Activated CD8-positive, alpha-beta T cell treated with anti-CD3 and anti-CD28 coated beads, Interleukin-2, amount 10 ng/mL, durations not matched to agents 7 days and 5 days (primary cell): ENCODE results near the gene ZBTB11. TPM values are rescaled to one million over a fixed set of nuclear protein-coding genes. Genes with fewer than 3 reads are reported as not detected.
"Not testable (repeated sequence)": the region's sequence is repeated elsewhere in the genome, so short reads cannot be mapped to it uniquely, and the experiment has no call there.

ENCODE experiments used
- ATAC-seq: fragments of 150-1000 bp; cut with Tn5 transposase; one replicate; pipeline ENCODE4 v1.10.0; 2021; ENCODE audit warnings: moderate library complexity
- CTCF ChIA-PET: fragments of 350-600 bp; sonication (Branson Sonifier 250); formaldehyde crosslinking; loops from one replicate; lab custom pipeline; 2021; ENCODE audit warnings: antibody characterized with exemption; lab: Charles Lee
- POLR2A ChIA-PET: fragments of 350-600 bp; sonication (Branson Sonifier 250); formaldehyde crosslinking; loops from one replicate; lab custom pipeline; 2021; ENCODE audit warnings: antibody characterized with exemption; lab: Charles Lee
- DNase-seq: peaks from one replicate; pipeline ENCODE4 v3.0.0-alpha.2; 2020
- H3K27ac Mint-ChIP-seq: one replicate; pipeline ENCODE4 v1.8.0; 2021; ENCODE audit warnings: mild to moderate bottlenecking, mixed read lengths
- H3K27me3 Mint-ChIP-seq: one replicate; pipeline ENCODE4 v1.8.0; 2021; ENCODE audit warnings: low read depth, mixed read lengths
- H3K36me3 Mint-ChIP-seq: one replicate; pipeline ENCODE4 v1.8.0; 2021; ENCODE audit warnings: low read depth, mixed read lengths
- H3K4me1 Mint-ChIP-seq: one replicate; pipeline ENCODE4 v1.8.0; 2021; ENCODE audit warnings: low read depth, mixed read lengths
- H3K4me3 Mint-ChIP-seq: one replicate; pipeline ENCODE4 v1.8.0; 2021; ENCODE audit warnings: mild to moderate bottlenecking, mixed read lengths
- H3K9me3 Mint-ChIP-seq: one replicate; pipeline ENCODE4 v1.8.0; 2022; ENCODE audit warnings: mixed read lengths; ENCODE audit not compliant: insufficient read depth
- total RNA-seq, 2 experiments: library from RNA; stranded (reverse); gene quantifications; one replicate each; pipeline ENCODE4 v1.2.3, GENCODE V29; 2021

The ZBTB11 gene
- total RNA-seq, 2 experiments from 2014 or later: 30.7 to 33.6 TPM

DNA sequence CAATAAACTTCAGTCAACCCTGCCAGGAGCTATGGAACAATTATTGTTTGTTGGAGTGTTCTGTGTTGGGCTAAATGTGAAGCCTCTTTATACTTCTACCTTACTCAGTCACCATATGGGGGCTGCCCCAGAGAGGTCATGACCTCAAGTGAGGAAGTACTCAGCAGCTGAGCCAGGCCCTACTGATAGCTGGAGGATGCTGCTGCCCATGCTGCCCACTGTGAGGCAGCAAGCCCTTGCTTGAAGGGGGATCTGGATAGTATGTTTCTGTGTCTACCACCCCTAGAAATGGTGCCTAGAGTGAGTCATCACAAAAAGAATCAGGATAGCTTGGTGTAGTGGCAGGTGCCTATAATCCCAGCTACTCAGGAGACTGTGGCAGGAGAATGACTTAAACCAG is 14.0 kb upstream of the ZBTB11 start:
- Mint-ChIP-seq H3K4me3 (no peak overlapping the region), H3K9me3 (no peaks in the 10 kb centered on the region), H3K27ac (no peak overlapping the region), H3K36me3 (peaks cover 5% of the 10 kb centered on the region), H3K4me1 (peaks cover 19% of the 10 kb centered on the region), H3K27me3 (no peaks in the 10 kb centered on the region)
- CTCF ChIA-PET: interaction anchor here (0.5 to 1.3 kb wide), 9 partner anchors 15 to 621 kb away, joined by 3 to 7 read pairs (median 3); no protein-coding TSS in a partner anchor
- POLR2A ChIA-PET: interaction anchor here (1.0 to 1.2 kb wide), 3 partner anchors 14 to 117 kb away, joined by 3 to 4 read pairs (median 3); partner anchors contain the start of gene PCNP
- DNase-seq: no peak
- ATAC-seq: no peak

DNA sequence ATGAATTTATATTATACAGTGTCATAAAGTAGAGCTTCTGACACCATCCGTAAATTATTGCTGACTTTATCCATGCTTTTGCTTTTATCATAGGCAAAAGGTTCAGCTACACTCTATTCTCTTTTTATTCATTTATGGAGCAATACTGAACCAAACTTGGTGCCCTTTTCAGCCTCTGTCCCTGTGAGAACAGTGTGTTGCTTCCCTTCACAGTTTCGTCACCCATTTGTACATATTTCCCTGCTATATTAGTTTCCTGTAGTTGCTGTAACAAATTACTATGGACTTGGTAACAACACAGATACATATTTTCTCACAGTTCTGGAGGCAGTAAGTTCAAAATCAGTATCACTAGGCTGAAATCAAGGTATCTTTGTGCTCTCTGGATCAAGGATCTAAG is 12.4 kb upstream of the ZBTB11 start:
- Mint-ChIP-seq H3K4me1 (peaks cover 25% of the 10 kb centered on the region), H3K36me3 (peaks cover 21% of the 10 kb centered on the region), H3K9me3 (no peaks in the 10 kb centered on the region), H3K4me3 (no peak overlapping the region), H3K27ac (no peak overlapping the region), H3K27me3 (no peaks in the 10 kb centered on the region)
- no peak for DNase-seq
- ChIA-PET CTCF (no interaction called here), POLR2A (no interaction called here)
- ATAC-seq: no peak

DNA sequence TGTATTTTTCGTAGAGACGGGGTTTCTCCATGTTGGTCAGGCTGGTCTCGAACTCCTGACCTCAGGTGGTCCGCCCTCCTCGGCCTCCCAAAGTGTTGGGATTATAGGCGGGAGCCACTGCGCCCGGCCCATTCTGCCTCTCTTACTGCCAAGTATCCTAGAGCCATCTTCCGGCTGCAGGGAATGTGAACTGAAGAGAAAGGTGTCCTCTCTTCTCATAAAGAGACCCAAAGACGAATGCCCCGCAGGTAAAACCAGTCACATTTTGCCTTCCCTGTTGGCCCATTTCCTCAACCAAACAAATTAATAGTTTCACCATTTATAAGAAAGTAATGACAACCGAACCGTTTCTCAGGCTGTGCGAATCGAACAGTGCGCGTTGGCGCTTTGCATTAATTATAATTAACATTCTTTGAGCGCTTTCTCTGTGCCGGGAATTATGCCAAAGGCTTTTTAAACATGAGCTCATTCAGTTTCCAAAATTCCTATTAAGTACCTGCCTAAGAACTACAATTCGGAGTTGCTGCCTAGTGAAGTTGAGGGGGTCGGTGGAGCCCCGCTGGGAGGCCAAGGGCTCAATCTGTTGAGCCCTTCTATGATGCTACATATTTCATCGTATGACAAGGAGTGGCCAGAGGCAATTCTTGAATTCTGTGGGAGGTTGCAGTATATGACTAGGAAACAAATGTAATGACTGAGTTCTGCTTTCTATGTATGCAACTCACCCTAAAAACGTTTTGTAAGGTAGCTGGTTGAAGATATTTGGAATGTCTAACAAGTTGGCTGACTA is 10.4 kb upstream of the ZBTB11 start:
- Mint-ChIP-seq H3K9me3 (no peaks in the 10 kb centered on the region), H3K4me3 (peak overlapping the region; percentile 97), H3K27ac (peak overlapping the region; percentile 97), H3K27me3 (no peaks in the 10 kb centered on the region), H3K4me1 (peaks cover 32% of the 10 kb centered on the region), H3K36me3 (peaks cover 29% of the 10 kb centered on the region)
- ATAC-seq (no peak), DNase-seq (no peak)
- CTCF ChIA-PET: interaction anchor here (1.2 to 3.3 kb wide), 3 partner anchors 11 to 542 kb away, joined by 3 to 28 read pairs (median 3); partner anchors contain the start of genes CEP97 and ZBTB11
- POLR2A ChIA-PET: interaction anchor here (0.6 to 3.7 kb wide), 10 partner anchors 11 to 162 kb away, joined by 3 to 56 read pairs (median 5); partner anchors contain the start of genes CEP97, NFKBIZ, NXPE3 and ZBTB11

DNA sequence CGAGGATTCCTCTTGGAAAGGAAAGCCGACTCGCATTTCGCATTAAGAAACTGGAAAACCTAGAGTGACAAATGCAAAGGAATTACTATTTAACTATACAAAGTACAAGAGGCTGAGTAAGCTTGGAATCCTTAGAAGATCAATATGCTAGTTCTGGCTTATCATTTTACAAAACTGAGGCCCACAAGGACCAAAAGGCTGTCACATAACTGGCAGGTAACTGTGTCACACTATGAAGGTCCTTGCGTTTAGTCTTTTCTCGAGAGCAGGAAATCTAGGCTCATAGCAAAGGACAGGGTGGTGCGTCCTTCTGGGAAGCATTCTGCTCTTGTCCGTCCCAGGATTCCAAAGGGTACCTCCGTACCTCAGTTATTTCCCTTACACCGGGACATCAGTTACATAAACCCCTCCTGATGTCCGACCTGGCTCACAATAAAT is 9.0 kb upstream of the ZBTB11 start:
- Mint-ChIP-seq H3K4me3 (peak overlapping the region; percentile 97), H3K36me3 (peaks cover 43% of the 10 kb centered on the region)
- no peak for DNase-seq

DNA sequence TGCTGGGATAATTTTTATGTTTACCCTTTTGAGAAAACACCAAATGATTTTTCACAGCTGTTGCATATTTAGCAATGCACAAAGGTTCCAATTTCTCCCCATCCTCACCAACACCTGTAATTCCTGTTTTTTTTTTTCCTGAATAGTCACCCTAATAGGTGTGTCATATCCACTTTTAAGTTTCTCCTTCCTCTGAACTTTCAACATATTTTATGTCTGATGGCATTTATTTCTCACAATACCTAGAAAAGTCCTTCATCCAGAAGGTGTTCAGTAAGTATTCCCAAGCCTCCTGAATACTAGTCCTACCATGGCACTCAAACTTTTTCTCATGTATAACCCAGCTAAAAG is 8.1 kb upstream of the ZBTB11 start:
- ATAC-seq (no peak), DNase-seq (no peak)
- peak overlapping the region; percentile 97 for H3K4me3 Mint-ChIP-seq
- peaks cover 39% of the 10 kb centered on the region for H3K4me1 Mint-ChIP-seq
- ChIA-PET CTCF (interaction anchor here (1.0 to 3.4 kb wide), 7 partner anchors 8 to 112 kb away, joined by 3 to 28 read pairs (median 5); partner anchors contain the start of genes CEP97, PCNP and ZBTB11), POLR2A (interaction anchor here (0.5 to 3.7 kb wide), 7 partner anchors 8 to 399 kb away, joined by 3 to 56 read pairs (median 3); partner anchors contain the start of genes CEP97, PCNP and ZBTB11)
- H3K27ac Mint-ChIP-seq: peak overlapping the region; percentile 97
- peaks cover 51% of the 10 kb centered on the region for H3K36me3 Mint-ChIP-seq
- no peaks in the 10 kb centered on the region for H3K27me3 Mint-ChIP-seq
- H3K9me3 Mint-ChIP-seq: no peaks in the 10 kb centered on the region

More for the DNA sequence above, 9.0 kb upstream of the ZBTB11 start:
- Mint-ChIP-seq H3K27ac (peak overlapping the region; percentile 97), H3K9me3 (no peaks in the 10 kb centered on the region), H3K27me3 (no peaks in the 10 kb centered on the region), H3K4me1 (peaks cover 38% of the 10 kb centered on the region)
- ChIA-PET CTCF (interaction anchor here (0.6 to 3.4 kb wide), 9 partner anchors 9 to 543 kb away, joined by 3 to 28 read pairs (median 3); partner anchors contain the start of genes CEP97, PCNP, SENP7 and ZBTB11), POLR2A (interaction anchor here (0.9 to 3.7 kb wide), 8 partner anchors 9 to 164 kb away, joined by 3 to 56 read pairs (median 6); partner anchors contain the start of genes CEP97, NFKBIZ and ZBTB11)
- ATAC-seq: peak; percentile 9

DNA sequence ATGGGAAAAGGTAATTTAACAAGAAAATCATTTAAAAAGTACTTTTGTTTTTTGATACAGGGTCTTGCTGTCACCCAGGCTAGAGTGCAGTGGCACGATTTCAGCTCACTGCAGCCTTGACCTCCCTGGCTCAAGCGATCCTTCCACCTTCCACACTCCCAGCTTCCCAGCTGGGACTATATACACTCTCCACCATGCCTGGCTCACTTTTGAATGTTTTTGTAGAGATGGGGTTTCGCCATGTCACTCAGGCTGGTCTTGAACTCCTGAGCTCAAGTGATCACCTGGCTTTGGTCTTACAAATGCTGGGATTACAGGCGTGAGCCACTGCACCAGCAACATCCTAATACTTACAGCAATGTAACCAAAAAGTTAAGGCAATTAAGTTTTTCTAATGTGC is 3.5 kb upstream of the ZBTB11 start:
- H3K27ac Mint-ChIP-seq: no peak overlapping the region
- DNase-seq: no peak
- ChIA-PET CTCF (interaction anchor here (1.0 kb wide), 1 partner anchor 107 kb away, joined by 3 read pairs; the partner anchor contains the start of gene PCNP), POLR2A (no interaction called here)
- H3K27me3 Mint-ChIP-seq: no peaks in the 10 kb centered on the region
- ATAC-seq: no peak
- peaks cover 43% of the 10 kb centered on the region for H3K4me1 Mint-ChIP-seq
- peaks cover 64% of the 10 kb centered on the region for H3K36me3 Mint-ChIP-seq
- H3K4me3 Mint-ChIP-seq: no peak overlapping the region
- H3K9me3 Mint-ChIP-seq: no peaks in the 10 kb centered on the region

DNA sequence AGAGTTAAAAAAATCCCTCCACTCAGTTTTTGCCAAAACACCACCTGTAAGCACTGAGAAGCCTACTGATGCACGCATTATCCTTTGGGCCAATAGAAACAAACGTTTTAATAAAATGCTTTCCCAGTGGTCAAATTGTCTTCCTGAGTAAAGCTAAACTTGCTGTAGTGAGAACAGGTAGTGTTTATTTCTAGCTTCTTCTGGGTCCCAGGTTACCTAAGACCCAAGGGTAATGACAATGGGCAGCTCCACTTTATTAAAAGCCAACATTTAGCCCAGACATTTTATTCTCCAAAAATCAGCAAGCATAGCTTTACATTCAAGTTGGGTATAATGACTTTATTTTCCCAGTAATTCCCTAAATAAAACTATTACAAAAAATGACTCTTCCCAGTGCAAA is 1.9 kb upstream of the ZBTB11 start:
- H3K4me3 Mint-ChIP-seq, ATAC-seq, H3K27ac Mint-ChIP-seq, H3K9me3 Mint-ChIP-seq, H3K27me3 Mint-ChIP-seq, DNase-seq: not testable (repeated sequence)
- peaks cover 58% of the 10 kb centered on the region for H3K36me3 Mint-ChIP-seq
- ChIA-PET CTCF (interaction anchor here (0.6 kb wide), 1 partner anchor 1037 kb away, joined by 3 read pairs; no protein-coding TSS in a partner anchor), POLR2A (interaction anchor here (0.6 to 4.1 kb wide), 2 partner anchors 10 to 105 kb away, joined by 3 to 27 read pairs; partner anchors contain the start of gene PCNP)
- peaks cover 49% of the 10 kb centered on the region for H3K4me1 Mint-ChIP-seq

DNA sequence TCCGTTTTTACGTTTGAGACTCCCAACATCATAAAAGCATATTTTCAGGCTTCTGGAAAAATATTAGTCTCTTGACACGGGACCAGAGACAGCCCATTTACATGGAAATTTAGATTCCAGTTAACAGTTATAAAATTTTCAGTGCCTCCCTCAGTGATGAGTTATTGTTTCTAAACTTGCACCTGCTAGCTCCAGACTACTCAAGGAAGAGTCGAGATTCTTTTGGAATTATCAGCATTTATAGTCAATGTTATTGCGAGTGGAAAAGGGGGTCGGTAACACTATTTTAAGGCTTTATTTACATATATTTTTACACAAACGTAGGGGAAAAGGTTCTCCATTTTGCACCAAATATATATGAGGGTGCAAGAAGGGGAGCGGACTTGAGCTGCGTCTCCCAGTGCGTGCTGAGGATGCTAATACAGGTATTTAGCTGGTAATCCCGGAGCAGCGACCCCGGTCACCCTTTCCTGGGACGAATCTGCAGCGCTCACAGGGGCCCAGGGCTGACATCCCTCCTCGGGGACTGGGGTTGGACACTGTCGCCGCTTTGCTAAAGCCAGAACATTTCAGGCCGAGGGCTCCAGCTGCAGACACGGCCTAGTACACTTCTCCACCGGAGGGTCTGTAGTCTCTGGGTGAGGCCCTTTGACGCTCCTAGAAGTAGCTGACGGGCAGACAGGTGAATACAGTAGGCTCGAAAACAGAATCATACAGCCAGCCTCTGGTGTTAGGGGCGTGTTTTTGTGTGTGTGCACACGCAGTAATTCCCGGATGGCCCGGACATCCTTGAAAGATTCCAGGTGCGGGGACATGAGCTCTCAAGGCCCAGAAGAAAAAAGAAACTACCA is 729 bp upstream of the ZBTB11 start:
- Mint-ChIP-seq H3K36me3 (peaks cover 59% of the 10 kb centered on the region), H3K9me3 (no peaks in the 10 kb centered on the region), H3K27me3 (no peaks in the 10 kb centered on the region), H3K4me1 (peaks cover 52% of the 10 kb centered on the region), H3K4me3 (peak overlapping the region; percentile 95), H3K27ac (peak overlapping the region; percentile 95)
- ChIA-PET CTCF (interaction anchor here (1.1 to 3.8 kb wide), 3 partner anchors 8 to 103 kb away, joined by 3 to 28 read pairs (median 28); partner anchors contain the start of genes PCNP and RPL24), POLR2A (interaction anchor here (0.6 to 4.1 kb wide), 7 partner anchors 8 to 969 kb away, joined by 3 to 56 read pairs (median 9); partner anchors contain the start of genes CEP97, NFKBIZ, PCNP and RPL24)
- ATAC-seq: no peak
- no peak for DNase-seq

DNA sequence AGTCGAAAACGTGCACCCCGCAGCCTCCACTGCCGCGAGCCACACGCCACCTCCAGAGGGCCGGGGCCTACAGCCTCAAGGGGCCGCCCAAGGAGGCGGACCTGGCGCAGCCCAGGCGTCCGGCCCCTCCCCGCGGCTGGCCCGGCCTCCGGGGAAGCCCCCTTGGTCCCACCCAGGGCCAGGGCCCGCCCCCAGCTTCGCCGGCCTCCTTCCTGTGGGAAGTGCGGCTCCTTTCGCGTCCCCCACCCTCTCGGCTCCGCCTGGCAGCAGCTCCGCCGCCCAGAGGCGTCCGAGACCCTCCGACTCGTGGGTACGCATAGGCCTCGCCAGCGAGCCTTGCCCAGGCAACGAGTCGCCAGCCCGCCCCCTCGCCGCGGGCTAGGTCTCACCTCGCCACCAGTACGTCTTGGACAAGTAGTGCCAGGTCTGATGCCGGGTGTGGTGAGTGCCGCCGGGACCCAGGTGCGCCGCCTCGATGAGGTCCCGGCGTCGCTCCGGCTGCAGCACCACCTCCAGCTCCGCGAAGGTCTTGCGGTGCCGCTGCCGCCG is 642 bp downstream of the ZBTB11 start:
- POLR2A ChIA-PET: interaction anchor here (0.6 to 4.1 kb wide), 12 partner anchors 8 to 943 kb away, joined by 3 to 56 read pairs (median 4); partner anchors contain the start of genes CEP97, PCNP and RPL24
- Mint-ChIP-seq H3K27me3 (no peaks in the 10 kb centered on the region), H3K9me3 (no peaks in the 10 kb centered on the region), H3K36me3 (peaks cover 55% of the 10 kb centered on the region), H3K4me3 (peak overlapping the region; percentile 95), H3K27ac (peak overlapping the region; percentile 95), H3K4me1 (peaks cover 47% of the 10 kb centered on the region)
- CTCF ChIA-PET: interaction anchor here (0.5 to 3.8 kb wide), 10 partner anchors 9 to 101 kb away, joined by 3 to 28 read pairs (median 3); partner anchors contain the start of genes CEP97, PCNP and RPL24
- peak; percentile 89 for ATAC-seq
- peak; percentile 94 for DNase-seq

DNA sequence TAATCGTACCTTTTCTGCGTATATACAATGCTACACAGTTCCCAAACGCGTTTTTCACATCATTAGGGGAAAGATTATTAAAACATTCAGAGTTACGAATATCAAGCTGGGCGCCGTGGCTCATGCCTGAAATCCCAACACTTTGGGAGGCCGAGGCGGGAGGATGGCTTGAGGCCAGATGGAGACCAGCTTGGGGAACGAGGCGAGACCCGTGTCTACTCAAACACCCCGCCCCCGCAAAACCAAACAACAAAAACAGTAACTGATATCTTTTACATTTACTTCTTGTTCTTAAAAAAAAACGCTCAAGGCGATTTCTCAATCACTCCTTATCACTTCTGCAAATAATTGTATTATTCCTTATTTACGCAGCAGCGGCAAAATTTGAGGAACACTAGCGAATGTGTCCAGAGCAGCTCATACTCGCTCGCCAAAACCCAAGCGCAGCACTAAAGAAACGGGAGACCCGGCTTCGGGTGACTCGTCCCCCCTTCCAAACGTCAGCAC is 1.2 kb downstream of the ZBTB11 start:
- Mint-ChIP-seq H3K4me1 (peaks cover 44% of the 10 kb centered on the region), H3K9me3 (no peaks in the 10 kb centered on the region), H3K27me3 (no peaks in the 10 kb centered on the region), H3K36me3 (peaks cover 54% of the 10 kb centered on the region), H3K27ac (peak overlapping the region; percentile 95), H3K4me3 (peak overlapping the region; percentile 95)
- DNase-seq: peak; percentile 37
- ATAC-seq: no peak
- ChIA-PET POLR2A (interaction anchor here (0.8 to 4.1 kb wide), 9 partner anchors 10 to 114 kb away, joined by 3 to 56 read pairs (median 5); partner anchors contain the start of genes CEP97, PCNP and RPL24), CTCF (interaction anchor here (1.0 to 3.8 kb wide), 6 partner anchors 10 to 101 kb away, joined by 3 to 28 read pairs (median 5); partner anchors contain the start of genes PCNP and RPL24)
